ENCODE results near the gene OR2S2.
"Not testable (repeated sequence)": the region's sequence is repeated elsewhere in the genome, so short reads cannot be mapped to it uniquely, and the experiment has no call there.

Gene OR2S2

DNA sequence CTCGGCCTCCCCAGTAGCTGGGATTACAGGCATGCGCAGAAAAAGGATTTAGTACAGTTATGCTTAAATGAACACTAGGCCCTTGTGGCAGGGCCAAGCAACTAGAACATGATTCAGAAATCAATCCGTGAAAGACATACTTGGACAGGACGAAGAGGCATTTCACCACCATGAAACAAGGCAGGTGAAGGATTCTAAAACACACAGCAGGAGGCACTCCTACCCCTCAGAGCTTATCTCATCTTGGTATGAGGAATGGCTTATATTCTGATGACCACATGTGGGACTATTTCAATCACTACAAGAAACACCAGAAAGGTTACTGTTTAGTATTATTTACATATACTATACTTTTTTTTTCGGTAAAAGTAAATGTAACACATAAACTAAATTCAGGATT lies 15.7 kb downstream of the OR2S2 start:
- DNase-seq (ENCODE audit: low read depth, low spot score) = no peak
- TF ChIP-seq EZH2 (IDR thresholded peaks at IDR 0.05) (no peak), POLR2AphosphoS5 (IDR thresholded peaks at IDR 0.05; ENCODE audit: borderline replicate concordance, low read depth, low read length) (no peak), FOXP2 (optimal IDR thresholded peaks at IDR 0.05; ENCODE audit: control extremely low read depth, extremely low read length, insufficient read depth) (no peak)
- Histone ChIP-seq H3K9me3 (ENCODE audit: low read depth, low read length) (no peaks in the 10 kb centered on the region), H3K27ac (no peak overlapping the region), H3K36me3 (ENCODE audit: insufficient read depth, low read length) (no peaks in the 10 kb centered on the region), H3K9ac (ENCODE audit: insufficient read length) (no peak overlapping the region), H3K4me3 (no peak overlapping the region)

DNA sequence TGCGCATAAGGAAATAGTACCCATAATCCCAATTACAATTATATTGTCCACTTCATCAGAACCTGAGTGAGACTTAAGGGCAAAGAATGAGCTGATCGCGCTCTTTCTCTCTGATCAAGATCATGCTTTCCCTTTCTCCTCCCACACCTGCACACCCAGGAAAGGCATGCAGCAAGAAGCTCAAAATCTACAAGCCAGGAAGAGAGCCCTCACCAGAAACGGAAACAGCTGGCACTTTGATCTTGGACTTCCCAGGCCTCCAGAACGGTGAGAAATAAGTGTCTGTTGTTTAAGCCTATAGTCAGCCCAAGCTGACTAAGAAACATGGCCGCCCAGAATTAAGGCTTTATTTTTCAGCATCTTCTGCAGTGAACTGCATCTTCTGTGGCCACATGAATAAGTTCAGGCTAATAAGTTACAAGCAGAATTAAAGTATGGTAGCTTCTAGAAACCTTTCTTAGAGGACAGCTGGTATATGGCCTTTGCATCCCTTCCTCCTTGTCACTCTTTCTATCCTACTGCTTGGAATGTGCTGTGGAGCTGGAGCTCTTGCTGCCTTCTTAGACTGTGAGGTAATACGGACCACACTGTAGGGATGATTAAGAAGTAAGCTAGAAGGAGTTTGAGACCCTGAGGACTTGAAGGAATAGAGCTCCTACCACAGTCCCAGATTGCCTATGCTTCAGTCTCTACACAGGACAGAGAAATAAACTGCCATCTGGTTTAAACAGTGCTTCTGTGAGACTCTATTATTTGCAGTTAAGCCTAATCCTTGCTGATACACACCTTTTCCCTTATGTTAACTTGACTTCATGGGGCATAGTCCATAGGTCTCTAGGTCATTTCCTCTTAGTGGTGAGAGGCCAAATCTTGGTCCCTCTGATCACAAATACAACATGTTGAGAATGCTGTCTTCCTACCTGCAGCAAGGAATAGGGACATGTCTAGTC lies 17.2 kb downstream of the OR2S2 start:
- H3K36me3 ChIP-seq (ENCODE audit: insufficient read depth, low read length) = no peaks in the 10 kb centered on the region
- no peak overlapping the region for H3K9ac ChIP-seq (ENCODE audit: insufficient read length)
- H3K27ac ChIP-seq = no peak overlapping the region
- DNase-seq (ENCODE audit: low read depth, low spot score) = no peak
- TF ChIP-seq FOXP2 (optimal IDR thresholded peaks at IDR 0.05; ENCODE audit: control extremely low read depth, extremely low read length, insufficient read depth) = no peak
- TF ChIP-seq EZH2 (IDR thresholded peaks at IDR 0.05) = no peak
- TF ChIP-seq POLR2AphosphoS5 (IDR thresholded peaks at IDR 0.05; ENCODE audit: borderline replicate concordance, low read depth, low read length) = no peak
- no peaks in the 10 kb centered on the region for H3K9me3 ChIP-seq (ENCODE audit: low read depth, low read length)
- H3K4me3 ChIP-seq = no peak overlapping the region

DNA sequence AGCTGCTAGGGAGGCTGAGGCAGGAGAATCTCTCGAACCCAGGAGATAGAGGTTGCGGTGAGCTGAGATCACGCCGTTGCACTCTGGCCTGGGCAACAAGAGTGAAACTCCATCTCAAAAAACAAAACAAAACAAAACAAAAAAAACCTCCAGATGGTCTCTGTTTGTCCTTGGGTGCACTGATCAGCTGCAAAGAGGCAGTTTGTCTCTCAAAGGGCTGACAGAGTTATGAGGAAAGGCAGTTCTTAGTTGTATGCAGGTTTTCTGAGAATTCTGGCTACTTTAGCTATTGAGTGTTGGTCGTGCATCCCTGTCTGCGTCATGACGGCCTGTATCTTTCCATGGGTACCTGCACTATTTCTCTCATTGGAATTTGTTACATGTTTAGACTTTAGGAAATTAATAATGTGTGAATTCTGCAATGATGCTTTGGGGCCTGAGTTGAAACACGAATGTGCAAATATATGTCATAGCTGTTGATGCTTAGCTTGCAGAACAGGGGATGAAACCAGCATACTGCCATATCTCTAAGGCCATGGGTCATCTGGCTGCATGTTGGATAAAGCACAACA lies 18.2 kb downstream of the OR2S2 start:
- no peak for TF ChIP-seq POLR2AphosphoS5 (IDR thresholded peaks at IDR 0.05; ENCODE audit: borderline replicate concordance, low read depth, low read length)
- TF ChIP-seq EZH2 (IDR thresholded peaks at IDR 0.05) = no peak
- no peak for TF ChIP-seq FOXP2 (optimal IDR thresholded peaks at IDR 0.05; ENCODE audit: control extremely low read depth, extremely low read length, insufficient read depth)
- no peak overlapping the region for H3K9ac ChIP-seq (ENCODE audit: insufficient read length)
- H3K9me3 ChIP-seq (ENCODE audit: low read depth, low read length) = no peaks in the 10 kb centered on the region
- no peak overlapping the region for H3K27ac ChIP-seq
- no peaks in the 10 kb centered on the region for H3K36me3 ChIP-seq (ENCODE audit: insufficient read depth, low read length)
- H3K4me3 ChIP-seq = no peak overlapping the region
- no peak for DNase-seq (ENCODE audit: low read depth, low spot score)

DNA sequence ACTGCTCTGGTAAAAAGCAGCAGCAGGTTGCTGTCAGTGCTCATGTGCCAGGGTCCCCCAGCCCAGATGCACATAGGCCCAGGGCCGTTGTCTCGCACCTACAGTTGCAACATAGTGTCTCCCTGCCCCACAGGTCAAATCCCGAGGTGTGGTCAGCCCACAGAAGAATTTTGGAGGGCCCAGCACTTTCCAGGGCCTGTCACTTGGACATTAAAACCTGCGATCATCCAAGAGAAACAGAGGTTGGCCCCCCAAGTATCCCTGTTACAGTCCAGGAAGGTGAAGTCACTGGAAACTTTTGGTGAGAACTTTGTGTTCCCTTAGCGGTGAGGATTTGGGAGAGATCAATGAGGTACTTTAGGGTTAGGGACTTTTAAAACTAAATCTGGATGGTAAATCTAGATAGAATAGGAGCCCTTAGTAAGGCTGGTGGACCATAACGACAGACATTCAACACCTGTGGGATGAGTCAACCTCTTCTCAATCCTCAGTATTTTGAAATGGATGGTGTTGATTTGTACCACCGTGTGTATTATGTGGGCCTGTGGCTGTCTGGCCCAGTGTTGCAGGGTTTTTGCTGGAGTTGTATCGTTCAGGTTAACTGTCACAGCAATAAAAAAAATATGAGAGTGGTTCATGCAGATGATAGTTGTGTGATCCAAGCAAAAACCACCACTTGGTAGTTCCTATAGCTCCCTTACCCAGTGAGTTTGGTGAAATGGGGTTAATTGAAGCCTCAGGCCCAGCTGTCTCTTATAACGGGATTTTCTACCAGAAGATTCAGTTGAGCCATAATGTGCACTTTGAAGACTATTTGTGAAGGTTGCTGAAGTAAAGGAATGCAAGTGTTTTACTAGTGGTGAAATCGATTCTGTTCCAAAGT lies 19.2 kb downstream of the OR2S2 start:
- no peak for DNase-seq (ENCODE audit: low read depth, low spot score)
- H3K27ac ChIP-seq = no peak overlapping the region
- H3K4me3 ChIP-seq = no peak overlapping the region
- no peaks in the 10 kb centered on the region for H3K9me3 ChIP-seq (ENCODE audit: low read depth, low read length)
- TF ChIP-seq EZH2 (IDR thresholded peaks at IDR 0.05) (no peak), POLR2AphosphoS5 (IDR thresholded peaks at IDR 0.05; ENCODE audit: borderline replicate concordance, low read depth, low read length) (no peak)
- no peaks in the 10 kb centered on the region for H3K36me3 ChIP-seq (ENCODE audit: insufficient read depth, low read length)
- H3K9ac ChIP-seq (ENCODE audit: insufficient read length) = no peak overlapping the region

DNA sequence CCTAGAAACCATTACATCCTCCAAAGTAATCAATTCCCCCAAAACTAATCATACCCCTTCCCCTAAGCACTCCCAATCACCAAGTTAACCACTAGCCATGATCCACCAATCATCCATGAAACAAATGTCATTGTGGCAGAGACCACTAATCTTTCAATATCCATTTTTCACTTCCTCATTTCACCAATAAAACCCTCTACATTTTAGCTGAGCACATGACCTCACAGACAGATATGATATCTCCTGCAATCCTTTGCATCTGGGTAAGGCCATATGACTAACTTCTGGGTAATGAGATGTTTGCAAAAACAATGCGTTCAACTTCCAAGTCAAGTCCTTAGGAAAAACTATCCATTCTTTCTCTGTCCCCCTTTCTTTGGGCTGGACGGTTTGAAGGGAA lies 20.7 kb downstream of the OR2S2 start:
- no peak overlapping the region for H3K9ac ChIP-seq (ENCODE audit: insufficient read length)
- no peak overlapping the region for H3K4me3 ChIP-seq
- DNase-seq (ENCODE audit: low read depth, low spot score) = no peak
- TF ChIP-seq POLR2AphosphoS5 (IDR thresholded peaks at IDR 0.05; ENCODE audit: borderline replicate concordance, low read depth, low read length) (no peak), FOXP2 (optimal IDR thresholded peaks at IDR 0.05; ENCODE audit: control extremely low read depth, extremely low read length, insufficient read depth) (no peak), EZH2 (IDR thresholded peaks at IDR 0.05) (no peak)
- no peaks in the 10 kb centered on the region for H3K36me3 ChIP-seq (ENCODE audit: insufficient read depth, low read length)
- no peak overlapping the region for H3K27ac ChIP-seq
- no peaks in the 10 kb centered on the region for H3K9me3 ChIP-seq (ENCODE audit: low read depth, low read length)

DNA sequence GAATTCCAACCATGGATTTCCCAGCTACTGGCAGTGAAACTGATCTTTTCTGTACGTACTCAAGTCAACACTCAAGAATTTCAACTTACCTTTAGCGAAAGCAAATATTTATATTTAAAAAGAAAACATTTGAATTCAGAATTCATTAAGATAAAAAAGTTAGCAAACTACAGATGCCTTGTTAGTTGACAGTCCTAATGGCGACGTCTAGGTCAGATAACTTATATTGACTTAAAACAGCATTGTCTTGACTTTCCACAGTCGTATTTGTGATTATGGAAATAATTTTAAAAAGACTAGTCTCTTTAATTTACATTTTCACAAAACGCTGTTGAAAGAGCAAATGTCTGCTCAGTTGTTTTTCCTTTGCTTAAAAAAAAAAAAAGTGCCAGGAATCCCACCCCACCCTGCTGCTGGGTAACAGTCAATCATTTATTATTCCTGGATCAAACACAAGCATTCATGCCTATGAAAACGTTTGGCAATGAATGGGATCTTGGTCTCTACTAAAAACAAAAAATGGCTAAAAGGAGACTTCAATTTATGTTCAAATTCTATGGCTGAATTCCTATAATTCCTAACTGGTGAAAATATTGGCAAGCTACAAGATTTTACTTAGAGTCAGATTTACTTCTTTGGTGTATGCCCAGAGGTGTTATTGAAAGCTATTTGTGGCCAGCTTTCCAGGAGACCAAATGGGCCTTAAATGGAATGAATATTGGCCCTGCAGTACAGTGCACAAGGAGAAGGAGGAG lies 22.0 kb downstream of the OR2S2 start:
- Histone ChIP-seq H3K9me3 (ENCODE audit: low read depth, low read length) (no peaks in the 10 kb centered on the region), H3K36me3 (ENCODE audit: insufficient read depth, low read length) (no peaks in the 10 kb centered on the region), H3K27ac (no peak overlapping the region), H3K9ac (ENCODE audit: insufficient read length) (no peak overlapping the region), H3K4me3 (no peak overlapping the region)
- DNase-seq (ENCODE audit: low read depth, low spot score) = no peak
- TF ChIP-seq POLR2AphosphoS5 (IDR thresholded peaks at IDR 0.05; ENCODE audit: borderline replicate concordance, low read depth, low read length) (no peak), FOXP2 (optimal IDR thresholded peaks at IDR 0.05; ENCODE audit: control extremely low read depth, extremely low read length, insufficient read depth) (no peak), EZH2 (IDR thresholded peaks at IDR 0.05) (no peak)

DNA sequence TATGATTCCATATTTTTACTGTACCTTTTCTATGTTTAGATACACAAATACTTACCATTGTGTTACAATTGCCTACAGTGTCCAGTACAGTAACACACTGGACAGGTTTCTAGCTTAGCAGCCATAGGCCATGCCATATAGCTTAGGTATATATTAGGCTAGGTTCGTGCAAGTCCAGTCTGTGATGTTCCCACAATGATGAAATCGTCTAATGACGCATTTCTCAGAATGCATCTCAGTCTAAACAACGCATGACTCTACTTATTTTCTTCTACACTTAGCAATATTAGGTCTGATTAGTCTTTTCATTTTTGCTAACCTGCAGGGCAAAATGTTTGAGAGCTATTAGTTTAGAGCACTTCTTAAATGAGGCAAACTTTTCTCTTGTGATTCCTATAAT lies 22.7 kb downstream of the OR2S2 start:
- Histone ChIP-seq H3K4me3 (no peak overlapping the region), H3K36me3 (ENCODE audit: insufficient read depth, low read length) (no peaks in the 10 kb centered on the region), H3K9ac (ENCODE audit: insufficient read length) (no peak overlapping the region), H3K9me3 (ENCODE audit: low read depth, low read length) (no peaks in the 10 kb centered on the region), H3K27ac (no peak overlapping the region)
- no peak for DNase-seq (ENCODE audit: low read depth, low spot score)
- TF ChIP-seq FOXP2 (optimal IDR thresholded peaks at IDR 0.05; ENCODE audit: control extremely low read depth, extremely low read length, insufficient read depth) (no peak), EZH2 (IDR thresholded peaks at IDR 0.05) (no peak), POLR2AphosphoS5 (IDR thresholded peaks at IDR 0.05; ENCODE audit: borderline replicate concordance, low read depth, low read length) (no peak)

DNA sequence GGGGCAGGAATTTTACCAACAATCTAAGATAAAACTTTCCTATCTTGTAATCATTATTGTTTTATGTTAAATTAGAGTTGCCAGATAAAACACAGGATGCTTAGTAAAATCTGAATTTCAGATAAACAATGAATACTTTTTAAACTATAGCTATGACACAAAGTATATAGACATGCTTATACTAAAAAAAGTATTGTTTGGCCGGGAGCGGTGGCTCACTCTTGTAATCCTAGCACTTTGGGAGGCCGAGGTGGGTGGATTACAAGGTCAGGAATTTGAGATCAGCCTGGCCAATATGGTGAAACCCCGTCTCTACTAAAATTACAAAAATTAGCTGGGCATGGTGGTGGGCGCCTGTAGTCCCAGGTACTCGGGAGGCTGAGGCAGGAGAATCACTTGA lies 23.9 kb downstream of the OR2S2 start:
- not testable (repeated sequence) for DNase-seq (ENCODE audit: low read depth, low spot score); H3K27ac ChIP-seq; H3K36me3 ChIP-seq (ENCODE audit: insufficient read depth, low read length); H3K9me3 ChIP-seq (ENCODE audit: low read depth, low read length); H3K9ac ChIP-seq (ENCODE audit: insufficient read length); H3K4me3 ChIP-seq

Data from SK-N-MC (cell line).